Immature natural killer cell (primary cell): ENCODE measurements around the gene MAPK8IP2. TPM values are rescaled to one million over a fixed set of nuclear protein-coding genes. Genes with fewer than 3 reads are reported as not detected.

ENCODE experiments used
- DNase-seq, 3 donors: peaks; one replicate each; pipeline ENCODE4 v3.0.0; 2022; ENCODE audit warnings: mixed read lengths in 1 of 3
- H3K27ac Mint-ChIP-seq, 6 donors: one replicate each; pipeline ENCODE4 v1.8.0; 2020; ENCODE audit warnings: mixed read lengths in 6 of 6, mild to moderate bottlenecking in 5 of 6, inconsistent platforms in 4 of 6, moderate library complexity in 3 of 6
- H3K27me3 Mint-ChIP-seq, 3 donors: one replicate each; pipeline ENCODE4 v1.8.0; 2020 to 2021; ENCODE audit warnings: low read depth in 3 of 3, mild to moderate bottlenecking in 3 of 3, mixed read lengths in 3 of 3, moderate library complexity in 3 of 3, inconsistent platforms in 1 of 3
- H3K36me3 Mint-ChIP-seq, 3 donors: one replicate each; pipeline ENCODE4 v1.8.0; 2020; ENCODE audit warnings: mixed read lengths in 3 of 3, inconsistent platforms in 2 of 3, mild to moderate bottlenecking in 2 of 3
- H3K4me1 Mint-ChIP-seq, 2 donors: one replicate each; pipeline ENCODE4 v1.8.0; 2020; ENCODE audit warnings: inconsistent platforms in 2 of 2, mild to moderate bottlenecking in 2 of 2, mixed read lengths in 2 of 2, moderate library complexity in 1 of 2
- H3K4me3 Mint-ChIP-seq, 5 donors: one replicate each; pipeline ENCODE4 v1.8.0; 2020; ENCODE audit warnings: mild to moderate bottlenecking in 5 of 5, mixed read lengths in 5 of 5, inconsistent platforms in 3 of 5, moderate library complexity in 3 of 5
- H3K9me3 Mint-ChIP-seq, 6 donors: one replicate each; pipeline ENCODE4 v1.8.0; 2020; ENCODE audit warnings: mild to moderate bottlenecking in 6 of 6, mixed read lengths in 6 of 6, inconsistent platforms in 4 of 6, moderate library complexity in 3 of 6
- polyA plus RNA-seq, 3 donors: library from polyadenylated mRNA; unstranded; fragments of 300-500 nt; fragmentation: Illumina TruSeq; gene quantifications; one replicate each; pipeline ENCODE4 v1.2.3, GENCODE V29; 2021

MAPK8IP2 gene
- polyA plus RNA-seq: not detected

DNA sequence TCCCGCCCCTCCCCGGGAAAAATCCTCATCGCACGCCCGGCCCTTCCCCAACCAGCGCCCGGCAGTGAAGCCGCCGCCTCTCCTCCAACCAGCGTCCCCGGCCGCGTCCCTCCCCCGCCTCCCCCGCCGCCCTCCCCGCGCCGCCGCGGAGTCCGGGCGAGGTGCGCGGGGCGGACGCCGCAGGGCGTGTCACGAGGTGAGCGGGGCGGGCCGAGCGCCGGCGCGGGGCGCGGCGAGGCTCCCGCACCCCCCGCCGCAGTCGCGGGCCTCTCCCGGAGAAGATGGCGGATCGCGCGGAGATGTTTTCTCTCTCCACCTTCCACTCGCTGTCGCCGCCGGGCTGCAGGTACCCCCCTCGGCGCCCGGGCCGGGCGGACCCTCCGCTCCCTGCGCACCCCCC, at the start of gene MAPK8IP2:
Gene MAPK8IP2 (plus strand): TSS at position 256 of the 400 bp plus-strand sequence. CDS start 26 bp downstream, at position 282.
- Mint-ChIP-seq H3K4me3 (peak within 1 kb of the TSS; percentile 65 to 86 (median 75)), H3K9me3 (peaks cover 0 to 1% (median 0%) of the 10 kb centered on the region in 6 donors), H3K36me3 (peaks cover 12 to 16% (median 14%) of the 10 kb centered on the region in 3 donors), H3K27ac (no peak within 1 kb of the TSS), H3K4me1 (peaks cover 10 to 15% of the 10 kb centered on the region in 2 donors), H3K27me3 (peaks cover 25 to 39% (median 26%) of the 10 kb centered on the region in 3 donors)
- no peak for DNase-seq

GRCh38 chr22:50551160-50551752, 49.3 kb upstream of the MAPK8IP2 start:
- peaks cover 13 to 26% of the 10 kb centered on the region in 2 donors for H3K4me1 Mint-ChIP-seq
- no peaks in the 10 kb centered on the region for H3K36me3 Mint-ChIP-seq
- no peak overlapping the region for H3K27ac Mint-ChIP-seq
- DNase-seq: no peak
- peak overlapping the region in 1 of 5 donors; percentile 25 for H3K4me3 Mint-ChIP-seq
- no peaks in the 10 kb centered on the region for H3K27me3 Mint-ChIP-seq
- no peaks in the 10 kb centered on the region for H3K9me3 Mint-ChIP-seq

GRCh38 chr22:50553310-50553709, 47.3 kb upstream of the MAPK8IP2 start:
- H3K9me3 Mint-ChIP-seq: no peaks in the 10 kb centered on the region
- H3K4me3 Mint-ChIP-seq: no peak overlapping the region
- no peak overlapping the region for H3K27ac Mint-ChIP-seq

DNA sequence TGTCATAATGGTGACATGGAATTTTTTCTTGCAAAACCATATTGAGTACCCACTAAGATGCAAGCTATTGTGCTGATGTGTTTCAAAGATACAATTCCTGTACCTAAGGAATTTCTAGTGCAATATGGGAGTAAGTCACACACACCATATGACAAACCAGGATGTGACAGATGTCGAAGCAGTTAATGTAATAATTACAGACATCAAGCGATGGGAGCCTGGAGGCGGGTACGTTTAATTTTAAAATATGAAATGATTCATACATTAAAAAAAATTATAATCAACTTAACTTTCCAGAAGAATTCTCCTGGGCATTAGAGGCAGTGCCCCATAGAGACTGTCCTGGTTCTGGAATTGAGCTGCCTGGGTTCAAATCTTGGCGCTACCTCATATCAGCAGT, 43.9 kb upstream of the MAPK8IP2 start:
- Mint-ChIP-seq H3K4me3 (no peak overlapping the region), H3K27ac (no peak overlapping the region), H3K9me3 (no peaks in the 10 kb centered on the region), H3K36me3 (no peaks in the 10 kb centered on the region), H3K27me3 (peaks cover 3 to 10% (median 4%) of the 10 kb centered on the region in 3 donors), H3K4me1 (peaks cover 11 to 12% of the 10 kb centered on the region in 2 donors)
- DNase-seq: no peak

More at GRCh38 chr22:50553310-50553709, 47.3 kb upstream of the MAPK8IP2 start:
- H3K27me3 Mint-ChIP-seq: peaks cover 0 to 2% (median 0%) of the 10 kb centered on the region in 3 donors
- no peak for DNase-seq
- peaks cover 13 to 20% of the 10 kb centered on the region in 2 donors for H3K4me1 Mint-ChIP-seq
- H3K36me3 Mint-ChIP-seq: no peaks in the 10 kb centered on the region

- Mint-ChIP-seq H3K4me1 (peaks cover 22 to 26% of the 10 kb centered on the region in 2 donors), H3K36me3 (no peaks in the 10 kb centered on the region), H3K27ac (peak overlapping the region in 2 of 6 donors; percentile 96 to 99), H3K4me3 (no peak overlapping the region), H3K9me3 (no peaks in the 10 kb centered on the region), H3K27me3 (peaks cover 8 to 17% (median 9%) of the 10 kb centered on the region in 3 donors)
- no peak for DNase-seq
Observed at GRCh38 chr22:50560034-50560433, 40.6 kb upstream of the MAPK8IP2 start.

DNA sequence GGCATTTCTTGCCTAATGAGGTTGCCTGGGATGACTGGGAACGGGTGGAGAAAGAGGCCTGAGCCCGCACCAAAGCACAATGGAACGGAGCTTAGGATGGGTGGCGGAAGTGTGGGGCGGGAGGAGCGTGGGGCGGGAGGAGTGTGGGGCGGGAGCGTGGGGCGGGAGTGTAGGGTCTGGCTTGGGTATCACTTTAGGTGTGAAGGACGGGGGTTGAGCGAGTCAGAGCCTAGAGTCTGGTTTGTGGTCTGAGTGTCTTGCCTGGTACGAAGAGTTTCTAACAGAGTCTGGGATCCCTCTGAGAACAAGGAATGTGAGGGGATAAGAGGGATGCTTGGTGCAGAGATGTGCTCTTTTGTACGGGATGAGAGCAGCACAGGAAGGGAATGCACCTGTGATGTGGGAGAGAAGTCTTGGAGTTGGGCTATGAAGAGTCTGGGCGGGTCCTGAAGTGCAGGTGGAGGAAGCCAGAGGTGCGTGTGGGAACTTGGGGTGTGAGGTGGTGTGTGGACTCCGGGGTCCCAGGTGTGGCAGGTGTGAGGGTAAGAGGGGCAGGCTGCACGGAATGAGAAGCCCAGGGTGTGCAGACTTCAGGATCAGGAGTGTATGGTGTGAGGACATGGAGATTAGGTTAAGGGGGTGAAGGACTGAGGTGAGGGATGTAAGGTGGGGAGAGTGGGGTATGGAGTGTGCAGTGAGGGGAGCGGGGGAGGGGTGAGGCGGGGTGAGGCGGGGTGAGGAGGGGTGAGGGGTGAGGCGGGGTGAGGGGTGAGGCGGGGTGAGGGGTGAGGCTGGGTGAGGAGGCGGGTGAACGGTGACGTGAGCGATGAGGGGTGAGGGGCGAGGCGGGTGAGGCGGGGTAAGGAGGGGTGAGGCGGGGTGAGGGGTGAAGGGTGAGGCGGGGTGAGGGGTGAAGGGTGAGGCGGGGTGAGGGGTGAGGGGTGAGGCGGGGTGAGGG, 38.9 kb upstream of the MAPK8IP2 start:
- peaks cover 22 to 26% of the 10 kb centered on the region in 2 donors for H3K4me1 Mint-ChIP-seq
- no peaks in the 10 kb centered on the region for H3K36me3 Mint-ChIP-seq
- H3K27me3 Mint-ChIP-seq: peaks cover 8 to 18% (median 9%) of the 10 kb centered on the region in 3 donors
- H3K4me3 Mint-ChIP-seq: peak overlapping the region; percentile 72 to 93 (median 84)
- peak; percentile 60 to 68 (median 67) for DNase-seq
- H3K9me3 Mint-ChIP-seq: no peaks in the 10 kb centered on the region
- peak overlapping the region; percentile 89 to 99 (median 96) for H3K27ac Mint-ChIP-seq

GRCh38 chr22:50562523-50563412, 37.8 kb upstream of the MAPK8IP2 start, which contains the start of gene SYCE3:
TSS of gene SYCE3 (minus strand) at chr22:50562919. CDS start at chr22:50556405, 6,514 bp downstream.
- Mint-ChIP-seq H3K9me3 (no peaks in the 10 kb centered on the region), H3K4me1 (peaks cover 22 to 26% of the 10 kb centered on the region in 2 donors), H3K27me3 (peaks cover 8 to 18% (median 9%) of the 10 kb centered on the region in 3 donors), H3K4me3 (peak within 1 kb of the TSS; percentile 92 to 97 (median 94)), H3K27ac (peak within 1 kb of the TSS; percentile 92 to 99 (median 96)), H3K36me3 (no peaks in the 10 kb centered on the region)
- DNase-seq: peak; percentile 97 to 98 (median 98)

DNA sequence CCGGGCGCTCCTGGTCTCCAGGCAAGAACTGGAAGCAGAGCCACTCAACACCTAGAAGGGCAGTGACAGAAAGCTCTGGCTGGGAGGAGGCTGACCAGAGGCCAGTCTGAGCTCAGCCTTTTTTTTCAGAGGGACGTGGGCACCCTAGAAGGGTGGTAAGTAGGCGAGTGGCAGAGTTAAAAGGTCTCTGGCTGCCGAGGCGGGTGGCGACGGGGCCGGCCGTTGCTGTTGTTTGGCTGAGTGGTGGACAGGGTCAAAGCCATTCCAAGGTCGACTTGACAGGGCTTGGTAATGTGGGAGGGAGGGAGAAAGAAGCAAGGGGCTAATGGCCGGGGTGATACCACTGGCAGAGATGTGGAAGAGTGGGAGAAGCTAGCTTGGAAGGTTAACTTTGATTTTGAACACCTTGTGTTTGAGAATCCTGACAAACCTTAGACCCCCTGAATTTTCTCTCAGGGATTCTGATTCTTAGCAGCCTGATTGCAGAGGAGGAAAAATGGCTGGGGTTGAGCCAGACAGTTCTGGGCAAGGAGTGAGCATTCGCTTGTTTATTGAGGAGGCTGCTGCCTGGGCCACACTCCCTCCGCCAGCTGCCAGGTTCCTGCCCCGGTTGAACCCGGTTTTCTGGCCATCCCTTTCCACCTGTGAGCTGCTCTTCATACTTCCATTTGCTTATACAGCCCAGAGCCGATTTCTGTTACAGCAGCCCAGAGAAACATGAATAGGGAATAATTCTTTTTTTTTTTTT, 37.0 kb upstream of the MAPK8IP2 start:
- peaks cover 22 to 26% of the 10 kb centered on the region in 2 donors for H3K4me1 Mint-ChIP-seq
- no peaks in the 10 kb centered on the region for H3K36me3 Mint-ChIP-seq
- no peaks in the 10 kb centered on the region for H3K9me3 Mint-ChIP-seq
- H3K27ac Mint-ChIP-seq: peak overlapping the region; percentile 15 to 94 (median 90)
- no peak for DNase-seq
- H3K27me3 Mint-ChIP-seq: peaks cover 8 to 16% (median 9%) of the 10 kb centered on the region in 3 donors
- peak overlapping the region; percentile 92 to 97 (median 94) for H3K4me3 Mint-ChIP-seq

DNA sequence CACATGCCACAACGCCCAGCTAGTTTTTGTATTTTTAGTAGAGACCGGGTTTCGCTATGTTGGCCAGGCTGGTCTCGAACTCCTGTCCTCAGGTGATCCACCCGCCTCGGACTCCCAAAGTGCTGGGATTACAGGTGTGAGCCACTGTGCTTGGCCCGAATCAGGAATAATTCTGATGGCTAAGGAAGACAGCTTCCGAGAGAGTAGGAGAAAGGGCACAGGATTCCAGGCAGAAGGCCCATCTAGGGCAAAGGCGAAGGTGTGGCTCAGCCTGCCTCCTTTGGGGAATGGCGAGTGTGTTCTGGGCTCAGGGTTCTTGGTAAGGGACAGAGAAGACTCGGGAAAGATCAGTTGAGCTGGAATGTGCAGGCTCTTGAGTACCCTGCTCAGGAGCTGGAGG, 36.3 kb upstream of the MAPK8IP2 start:
- H3K27ac Mint-ChIP-seq: peak overlapping the region in 1 of 6 donors; percentile 40
- no peaks in the 10 kb centered on the region for H3K9me3 Mint-ChIP-seq
- peak overlapping the region in 2 of 5 donors; percentile 23 to 29 for H3K4me3 Mint-ChIP-seq
- peaks cover 8 to 16% (median 9%) of the 10 kb centered on the region in 3 donors for H3K27me3 Mint-ChIP-seq
- H3K4me1 Mint-ChIP-seq: peaks cover 22 to 26% of the 10 kb centered on the region in 2 donors
- peaks cover 0 to 1% (median 0%) of the 10 kb centered on the region in 3 donors for H3K36me3 Mint-ChIP-seq
- no peak for DNase-seq

DNA sequence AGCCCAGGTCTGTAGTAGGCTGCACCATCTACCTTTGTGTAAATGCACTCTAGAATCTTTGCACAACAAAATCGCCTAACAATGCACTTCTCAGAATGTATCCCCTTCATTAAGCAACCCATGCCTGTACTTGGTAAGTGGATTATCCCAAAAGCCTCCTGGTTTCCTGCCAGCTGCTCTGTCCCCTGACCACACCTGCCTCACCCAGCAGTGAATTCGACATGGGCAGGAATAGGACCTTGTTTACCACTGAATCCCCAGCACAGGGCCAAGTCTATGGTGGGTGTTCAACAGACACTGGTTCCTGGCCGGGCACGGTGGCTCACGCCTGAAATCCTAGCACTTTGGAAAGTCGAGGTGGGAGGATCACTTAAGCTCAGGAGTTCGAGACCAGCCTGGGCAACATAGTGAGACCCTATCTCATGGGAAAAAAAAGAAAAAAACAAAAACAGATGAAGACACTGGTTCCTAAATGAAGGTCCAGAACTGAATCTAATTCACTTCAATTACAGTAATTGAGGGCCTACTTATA, 32.8 kb upstream of the MAPK8IP2 start:
- Mint-ChIP-seq H3K27me3 (peaks cover 1 to 5% (median 5%) of the 10 kb centered on the region in 3 donors), H3K9me3 (no peaks in the 10 kb centered on the region), H3K27ac (no peak overlapping the region), H3K36me3 (peaks cover 0 to 4% (median 0%) of the 10 kb centered on the region in 3 donors), H3K4me1 (peaks cover 10 to 11% of the 10 kb centered on the region in 2 donors), H3K4me3 (no peak overlapping the region)
- no peak for DNase-seq

DNA sequence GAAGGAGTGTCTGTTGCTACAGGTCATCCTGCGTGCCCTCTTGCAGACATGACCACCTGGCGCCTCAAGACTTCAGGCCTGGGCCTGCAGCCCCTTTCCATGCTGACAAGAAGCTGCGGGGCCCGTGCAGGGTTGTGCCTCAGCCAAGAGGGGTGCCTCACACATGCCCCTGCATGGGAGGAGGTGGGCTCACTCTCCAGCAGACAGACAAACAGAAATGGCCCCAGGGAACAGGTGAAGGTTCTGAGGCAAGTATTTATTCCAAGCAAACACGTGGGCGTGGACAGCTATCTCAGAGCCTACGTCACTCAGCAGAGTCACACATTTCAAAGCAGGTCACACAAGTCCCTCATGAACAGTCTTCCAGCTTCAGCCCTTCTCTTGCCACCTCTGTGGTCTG, 32.0 kb upstream of the MAPK8IP2 start:
- H3K4me1 Mint-ChIP-seq: peaks cover 2 to 3% of the 10 kb centered on the region in 2 donors
- no peak overlapping the region for H3K4me3 Mint-ChIP-seq
- DNase-seq: no peak
- peaks cover 0 to 4% (median 0%) of the 10 kb centered on the region in 3 donors for H3K36me3 Mint-ChIP-seq
- no peaks in the 10 kb centered on the region for H3K9me3 Mint-ChIP-seq
- H3K27me3 Mint-ChIP-seq: peaks cover 0 to 2% (median 1%) of the 10 kb centered on the region in 3 donors
- H3K27ac Mint-ChIP-seq: no peak overlapping the region

DNA sequence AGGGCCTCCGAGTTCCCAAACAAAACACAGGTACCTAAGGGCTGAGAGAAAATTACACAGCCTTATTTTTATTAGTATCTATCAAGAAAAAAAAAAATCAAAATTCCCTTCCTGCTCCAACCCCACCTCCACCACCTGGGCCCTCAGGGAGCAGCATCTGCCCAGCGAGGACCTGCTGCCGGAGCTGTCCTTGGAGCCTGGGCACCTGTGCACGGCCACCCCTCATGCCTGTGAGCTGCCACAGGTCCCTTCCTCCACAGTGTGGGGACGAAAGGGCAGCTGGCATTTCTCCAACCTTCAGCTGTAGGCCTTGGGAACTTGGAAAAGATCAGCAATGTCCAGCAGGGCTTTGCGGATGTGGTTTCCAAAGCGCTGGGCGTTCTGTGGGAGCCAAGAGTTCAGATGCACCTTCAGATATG, 31.5 kb upstream of the MAPK8IP2 start:
- Mint-ChIP-seq H3K9me3 (no peaks in the 10 kb centered on the region), H3K4me1 (no peaks in the 10 kb centered on the region), H3K36me3 (peaks cover 0 to 4% (median 0%) of the 10 kb centered on the region in 3 donors), H3K27me3 (peaks cover 0 to 2% (median 1%) of the 10 kb centered on the region in 3 donors), H3K4me3 (no peak overlapping the region), H3K27ac (no peak overlapping the region)
- DNase-seq: no peak
